ENCODE data around the gene CPZ. TPM values are rescaled to one million over a fixed set of nuclear protein-coding genes. Genes with fewer than 3 reads are reported as not detected.

CPZ gene
- total RNA-seq, 1 experiment from 2014 or later, result not detected

DNA sequence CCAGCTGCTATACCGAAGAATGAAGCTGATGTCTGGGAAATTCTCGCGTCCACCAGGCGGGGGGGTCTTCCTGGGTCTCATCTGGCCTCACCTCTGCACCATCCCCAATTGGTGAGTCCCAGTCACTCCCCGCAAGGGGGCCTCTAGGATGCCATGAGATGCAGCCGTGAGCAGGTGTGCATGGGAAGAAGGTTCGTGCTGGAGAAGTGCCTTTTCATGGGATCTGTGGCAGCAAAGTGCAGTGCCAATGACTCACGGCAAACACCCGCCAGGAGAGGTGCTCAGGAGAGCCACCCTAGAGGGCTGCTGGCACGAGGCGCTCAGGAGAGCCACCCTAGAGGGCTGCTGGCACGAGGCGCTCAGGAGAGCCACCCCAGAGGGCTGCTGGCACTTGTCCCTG lies 55.1 kb downstream of the CPZ start:
- no peak overlapping the region for H3K4me3 ChIP-seq (ENCODE audit: low read length)
- H3K9ac ChIP-seq (ENCODE audit: low read length), result no peak overlapping the region
- H3K4me1 ChIP-seq (ENCODE audit: low read length), result no peaks in the 10 kb centered on the region
- H3K79me2 ChIP-seq (ENCODE audit: low read length), result no peaks in the 10 kb centered on the region
- H3K27ac ChIP-seq (ENCODE audit: low read length), result no peak overlapping the region
- H3K27me3 ChIP-seq (ENCODE audit: low read length), result no peaks in the 10 kb centered on the region
- no peaks in the 10 kb centered on the region for H3K9me2 ChIP-seq (replicated peaks; ENCODE audit: insufficient read depth, low read length)
- DNase-seq, result no peak
- H2AFZ ChIP-seq (ENCODE audit: low read length), result no peak overlapping the region
- no peaks in the 10 kb centered on the region for H3K36me3 ChIP-seq (ENCODE audit: insufficient read depth, low read length)
- no peaks in the 10 kb centered on the region for H3K9me3 ChIP-seq (ENCODE audit: low read length)
- H3K4me2 ChIP-seq (ENCODE audit: low read depth, low read length, poor library complexity, severe bottlenecking), result no peak overlapping the region
- no peaks in the 10 kb centered on the region for H4K20me1 ChIP-seq (ENCODE audit: insufficient read depth, low read depth, low read length)

DNA sequence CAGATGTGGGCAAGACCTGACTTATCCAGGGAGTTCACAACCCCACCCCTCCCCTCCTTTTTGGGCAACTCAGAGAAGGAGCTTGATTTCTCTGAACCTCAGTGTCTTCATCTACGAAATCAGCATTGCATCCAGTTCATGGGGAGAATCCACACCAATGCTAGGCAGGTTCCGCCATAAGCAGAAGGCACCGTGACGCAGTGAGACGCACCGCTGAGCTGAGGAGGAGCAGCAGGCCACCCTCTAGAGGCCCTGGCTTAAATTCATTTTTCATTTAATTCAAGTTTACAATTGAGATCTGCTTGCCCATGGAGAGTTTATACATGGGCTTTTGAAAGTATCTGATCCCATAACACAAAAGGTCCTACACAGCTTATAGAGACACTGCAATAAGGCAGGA lies 55.7 kb downstream of the CPZ start:
- H3K9me2 ChIP-seq (replicated peaks; ENCODE audit: insufficient read depth, low read length), result no peaks in the 10 kb centered on the region
- no peak overlapping the region for H3K9ac ChIP-seq (ENCODE audit: low read length)
- no peaks in the 10 kb centered on the region for H3K79me2 ChIP-seq (ENCODE audit: low read length)
- no peaks in the 10 kb centered on the region for H3K4me1 ChIP-seq (ENCODE audit: low read length)
- no peaks in the 10 kb centered on the region for H4K20me1 ChIP-seq (ENCODE audit: insufficient read depth, low read depth, low read length)
- H3K27ac ChIP-seq (ENCODE audit: low read length), result no peak overlapping the region
- H3K4me3 ChIP-seq (ENCODE audit: low read length), result no peak overlapping the region
- H2AFZ ChIP-seq (ENCODE audit: low read length), result no peak overlapping the region
- H3K27me3 ChIP-seq (ENCODE audit: low read length), result no peaks in the 10 kb centered on the region
- H3K36me3 ChIP-seq (ENCODE audit: insufficient read depth, low read length), result no peaks in the 10 kb centered on the region
- DNase-seq, result no peak
- H3K9me3 ChIP-seq (ENCODE audit: low read length), result no peaks in the 10 kb centered on the region
- H3K4me2 ChIP-seq (ENCODE audit: low read depth, low read length, poor library complexity, severe bottlenecking), result no peak overlapping the region

DNA sequence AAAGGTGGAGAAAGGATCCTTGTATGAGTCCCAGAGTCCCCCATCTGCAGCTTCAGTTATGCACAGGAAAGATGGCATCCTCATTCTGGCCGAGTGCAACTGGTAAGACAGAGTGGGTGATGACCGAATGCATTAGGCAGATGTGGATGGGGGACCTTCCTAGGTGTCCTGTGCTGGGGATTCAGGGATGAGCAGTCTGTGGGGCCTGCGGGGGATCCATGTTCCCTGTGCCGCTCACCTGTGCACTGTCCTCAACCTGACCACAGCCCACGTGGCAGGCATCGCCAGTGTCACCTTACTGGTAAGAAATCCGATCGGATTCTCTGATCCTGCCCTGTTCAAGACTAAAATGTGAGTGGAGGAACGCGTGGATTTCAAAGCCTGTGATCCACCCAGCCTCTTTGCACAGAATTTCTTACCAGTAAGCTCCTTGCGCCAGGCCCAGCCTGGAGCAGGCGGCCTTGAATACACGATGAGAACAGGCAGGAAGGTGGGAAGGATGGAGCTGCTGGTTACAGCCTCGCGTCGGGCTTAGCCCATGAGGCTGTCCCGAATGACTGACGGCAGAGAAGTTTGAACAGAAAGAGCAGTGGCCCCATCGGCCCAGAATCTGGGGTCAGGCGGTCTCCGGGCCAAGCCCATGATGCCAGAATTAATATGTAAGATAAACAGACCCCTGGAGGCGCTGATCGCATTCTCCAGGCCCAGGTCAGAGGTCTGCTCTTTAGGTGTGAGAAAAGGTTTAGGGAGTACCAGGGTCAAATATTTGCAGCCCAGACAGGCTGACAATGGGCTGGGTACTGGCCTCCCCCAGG lies 56.5 kb downstream of the CPZ start:
- Histone ChIP-seq H3K4me1 (ENCODE audit: low read length) (no peaks in the 10 kb centered on the region), H2AFZ (ENCODE audit: low read length) (no peak overlapping the region), H3K27me3 (ENCODE audit: low read length) (no peaks in the 10 kb centered on the region), H3K79me2 (ENCODE audit: low read length) (no peaks in the 10 kb centered on the region), H3K9me2 (replicated peaks; ENCODE audit: insufficient read depth, low read length) (no peaks in the 10 kb centered on the region), H3K4me3 (ENCODE audit: low read length) (no peak overlapping the region), H4K20me1 (ENCODE audit: insufficient read depth, low read depth, low read length) (no peaks in the 10 kb centered on the region), H3K27ac (ENCODE audit: low read length) (no peak overlapping the region), H3K36me3 (ENCODE audit: insufficient read depth, low read length) (no peaks in the 10 kb centered on the region), H3K9ac (ENCODE audit: low read length) (no peak overlapping the region), H3K9me3 (ENCODE audit: low read length) (no peaks in the 10 kb centered on the region), H3K4me2 (ENCODE audit: low read depth, low read length, poor library complexity, severe bottlenecking) (no peak overlapping the region)
- no peak for DNase-seq

DNA sequence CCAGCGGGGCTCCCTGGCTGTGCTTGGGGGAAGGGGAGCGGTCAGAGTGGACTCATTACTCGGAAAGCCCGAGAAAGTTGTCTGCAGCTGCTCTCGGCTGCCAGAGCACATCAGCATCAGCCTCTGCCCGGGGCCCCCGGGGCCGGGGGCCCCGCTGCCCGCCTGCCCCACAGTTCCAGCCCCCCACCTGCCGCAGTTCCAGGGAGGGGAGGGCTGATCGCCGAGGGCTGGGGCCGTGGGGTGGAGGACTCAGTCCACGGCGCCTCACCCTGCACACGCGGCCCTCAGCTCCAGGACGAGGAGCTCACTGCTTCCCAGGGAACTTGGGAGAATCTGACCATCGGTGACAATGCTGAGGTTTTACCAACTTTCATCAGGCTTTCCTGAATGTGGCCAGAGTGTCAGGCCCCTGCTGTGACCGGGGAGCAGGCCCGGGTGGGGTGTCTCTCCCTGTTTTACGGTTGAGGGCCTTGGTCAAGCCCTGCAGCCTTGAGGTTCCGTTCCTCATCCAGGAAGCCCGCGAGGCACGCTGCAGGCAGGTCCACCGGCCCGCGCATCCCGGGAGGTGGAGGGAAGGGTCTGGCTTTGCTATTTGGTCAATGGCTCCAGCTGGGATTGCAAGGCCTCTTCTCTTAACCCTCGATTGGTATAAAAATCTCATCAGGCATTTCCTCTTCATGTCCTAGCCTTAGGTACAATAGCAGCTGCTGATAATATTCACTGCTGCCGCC lies 57.2 kb downstream of the CPZ start:
- no peak for DNase-seq

DNA sequence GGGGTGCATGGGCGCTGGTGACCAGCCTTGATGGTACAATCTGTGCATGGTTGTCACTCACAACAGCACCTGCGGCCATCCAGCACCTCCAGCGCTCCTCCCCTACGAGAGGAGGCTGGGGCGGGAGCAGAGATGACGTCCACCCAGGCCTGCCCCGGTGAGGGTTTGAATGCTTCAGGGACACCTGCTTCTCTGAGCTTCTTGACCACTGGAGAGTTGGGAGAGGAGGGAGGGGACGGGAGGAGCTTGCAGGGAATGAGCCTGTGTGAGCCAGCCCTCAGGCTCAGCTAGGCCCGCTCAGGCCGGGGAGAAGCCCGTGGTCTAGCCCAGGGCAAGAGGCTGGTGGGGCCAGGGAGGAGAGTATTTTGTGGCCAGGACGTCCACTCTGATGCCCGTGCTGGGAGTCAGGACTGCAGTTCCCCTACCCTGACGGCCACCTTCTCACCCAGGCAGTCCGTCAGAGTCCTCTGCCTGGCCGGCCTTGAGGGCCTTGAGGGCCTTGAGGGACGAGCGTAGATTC lies 59.2 kb downstream of the CPZ start:
- Histone ChIP-seq H3K4me3 (ENCODE audit: low read length) (no peak overlapping the region), H3K36me3 (ENCODE audit: insufficient read depth, low read length) (no peaks in the 10 kb centered on the region), H3K4me1 (ENCODE audit: low read length) (no peaks in the 10 kb centered on the region), H3K4me2 (ENCODE audit: low read depth, low read length, poor library complexity, severe bottlenecking) (no peak overlapping the region), H3K9me2 (replicated peaks; ENCODE audit: insufficient read depth, low read length) (no peaks in the 10 kb centered on the region), H2AFZ (ENCODE audit: low read length) (no peak overlapping the region), H3K27ac (ENCODE audit: low read length) (no peak overlapping the region), H3K79me2 (ENCODE audit: low read length) (no peaks in the 10 kb centered on the region), H3K27me3 (ENCODE audit: low read length) (no peaks in the 10 kb centered on the region), H3K9me3 (ENCODE audit: low read length) (no peaks in the 10 kb centered on the region), H3K9ac (ENCODE audit: low read length) (no peak overlapping the region), H4K20me1 (ENCODE audit: insufficient read depth, low read depth, low read length) (no peaks in the 10 kb centered on the region)
- DNase-seq, result no peak

More for the DNA sequence above, 57.2 kb downstream of the CPZ start:
- Histone ChIP-seq H3K36me3 (ENCODE audit: insufficient read depth, low read length) (no peaks in the 10 kb centered on the region), H3K27me3 (ENCODE audit: low read length) (no peaks in the 10 kb centered on the region), H4K20me1 (ENCODE audit: insufficient read depth, low read depth, low read length) (no peaks in the 10 kb centered on the region), H2AFZ (ENCODE audit: low read length) (no peak overlapping the region), H3K4me3 (ENCODE audit: low read length) (no peak overlapping the region), H3K9me3 (ENCODE audit: low read length) (no peaks in the 10 kb centered on the region), H3K4me2 (ENCODE audit: low read depth, low read length, poor library complexity, severe bottlenecking) (no peak overlapping the region), H3K9me2 (replicated peaks; ENCODE audit: insufficient read depth, low read length) (no peaks in the 10 kb centered on the region), H3K27ac (ENCODE audit: low read length) (no peak overlapping the region), H3K79me2 (ENCODE audit: low read length) (no peaks in the 10 kb centered on the region), H3K4me1 (ENCODE audit: low read length) (no peaks in the 10 kb centered on the region), H3K9ac (ENCODE audit: low read length) (no peak overlapping the region)

DNA sequence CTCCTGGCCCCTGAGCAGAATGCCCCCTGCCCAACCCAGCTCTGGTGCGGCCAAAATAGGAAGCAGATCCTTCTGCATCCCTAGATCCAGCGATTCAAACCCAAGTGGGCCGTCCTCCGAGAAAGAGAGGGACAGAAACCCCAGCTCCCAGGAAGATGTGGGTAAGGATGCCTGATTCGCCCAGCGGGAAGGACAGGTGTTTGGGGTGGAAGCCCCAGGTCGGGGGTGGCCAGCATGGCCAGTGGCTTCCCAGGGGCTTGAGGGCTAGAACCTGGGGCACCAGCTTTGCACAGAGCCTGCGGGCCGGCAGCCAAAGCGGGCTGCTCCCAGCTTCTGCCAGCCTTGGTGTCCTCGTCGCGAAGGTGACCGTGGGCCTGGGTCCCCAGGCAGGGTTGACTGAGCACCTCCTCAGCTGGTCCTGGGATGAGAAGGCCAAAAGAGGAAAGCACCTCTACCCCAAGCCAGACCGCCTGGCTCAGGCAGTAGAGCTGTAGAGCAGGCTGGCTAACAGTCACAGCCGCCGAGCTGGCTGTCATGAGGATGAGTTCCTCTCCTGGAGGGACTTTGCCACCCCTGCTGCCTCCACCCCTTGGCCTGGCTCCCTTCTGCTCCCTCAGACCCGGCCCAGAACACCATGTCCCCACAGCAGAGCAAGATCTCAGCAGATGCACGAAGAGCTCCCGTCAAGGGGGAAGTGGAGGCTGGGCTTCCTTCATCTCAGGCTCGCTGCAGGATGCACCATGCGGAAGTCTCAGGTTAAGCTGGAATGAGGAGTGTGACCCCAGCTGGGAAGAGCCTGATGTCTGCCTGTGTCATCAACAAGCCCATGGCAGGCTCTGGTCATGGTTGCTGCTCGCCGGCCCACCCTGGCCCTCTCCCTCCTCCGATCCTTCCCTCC lies 59.9 kb downstream of the CPZ start:
- H3K36me3 ChIP-seq (ENCODE audit: insufficient read depth, low read length), result no peaks in the 10 kb centered on the region
- no peaks in the 10 kb centered on the region for H3K4me1 ChIP-seq (ENCODE audit: low read length)
- H3K79me2 ChIP-seq (ENCODE audit: low read length), result no peaks in the 10 kb centered on the region
- H3K9ac ChIP-seq (ENCODE audit: low read length), result no peak overlapping the region
- H3K27ac ChIP-seq (ENCODE audit: low read length), result no peak overlapping the region
- no peaks in the 10 kb centered on the region for H3K9me3 ChIP-seq (ENCODE audit: low read length)
- H3K9me2 ChIP-seq (replicated peaks; ENCODE audit: insufficient read depth, low read length), result no peaks in the 10 kb centered on the region
- no peak overlapping the region for H3K4me2 ChIP-seq (ENCODE audit: low read depth, low read length, poor library complexity, severe bottlenecking)
- no peaks in the 10 kb centered on the region for H3K27me3 ChIP-seq (ENCODE audit: low read length)
- no peak overlapping the region for H2AFZ ChIP-seq (ENCODE audit: low read length)
- no peak overlapping the region for H3K4me3 ChIP-seq (ENCODE audit: low read length)
- no peak for DNase-seq
- H4K20me1 ChIP-seq (ENCODE audit: insufficient read depth, low read depth, low read length), result no peaks in the 10 kb centered on the region

DNA sequence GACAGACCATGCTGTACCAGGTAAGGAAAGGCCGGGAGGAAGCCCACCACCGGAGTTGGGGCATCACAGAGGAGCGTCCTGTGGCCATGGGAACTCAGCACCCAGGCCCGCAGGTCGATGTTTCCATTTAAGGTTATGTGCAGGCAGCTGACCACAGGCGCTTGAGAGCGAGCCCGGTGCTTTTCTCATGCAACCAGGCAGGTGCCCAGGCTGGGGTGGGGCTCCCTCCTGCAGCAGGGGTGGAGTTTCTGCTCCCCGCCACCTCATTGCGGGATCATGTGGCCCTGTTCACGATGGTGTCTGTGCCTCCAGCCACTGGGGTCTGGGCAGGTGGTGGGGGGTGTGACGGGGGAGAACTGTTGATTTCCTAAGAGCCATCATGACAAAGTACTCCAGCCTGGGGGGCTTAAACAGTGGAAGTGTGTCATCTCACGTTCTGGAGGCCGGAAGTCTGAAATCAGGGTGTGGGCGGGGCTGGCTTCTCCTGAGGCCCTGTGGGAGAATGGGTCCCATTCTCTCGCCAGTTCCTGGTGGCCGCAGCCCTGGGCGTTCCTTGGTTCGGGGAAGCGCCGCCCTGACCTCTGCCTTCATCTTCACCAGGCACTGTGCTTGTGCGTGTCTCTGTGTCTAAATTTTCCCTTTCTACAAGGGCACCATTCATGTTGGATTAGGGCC lies 60.9 kb downstream of the CPZ start:
- Histone ChIP-seq H3K4me2 (ENCODE audit: low read depth, low read length, poor library complexity, severe bottlenecking) (no peak overlapping the region), H2AFZ (ENCODE audit: low read length) (no peak overlapping the region), H3K27ac (ENCODE audit: low read length) (no peak overlapping the region), H3K36me3 (ENCODE audit: insufficient read depth, low read length) (no peaks in the 10 kb centered on the region), H3K9me2 (replicated peaks; ENCODE audit: insufficient read depth, low read length) (no peaks in the 10 kb centered on the region), H3K9ac (ENCODE audit: low read length) (no peak overlapping the region), H3K4me3 (ENCODE audit: low read length) (no peak overlapping the region), H3K27me3 (ENCODE audit: low read length) (no peaks in the 10 kb centered on the region), H3K79me2 (ENCODE audit: low read length) (no peaks in the 10 kb centered on the region), H3K9me3 (ENCODE audit: low read length) (no peaks in the 10 kb centered on the region), H4K20me1 (ENCODE audit: insufficient read depth, low read depth, low read length) (no peaks in the 10 kb centered on the region), H3K4me1 (ENCODE audit: low read length) (no peaks in the 10 kb centered on the region)
- no peak for DNase-seq
